Activated CD8-positive, alpha-beta T cell treated with anti-CD3 and anti-CD28 coated beads for 36 hours (primary cell): Measurements from ENCODE around the gene ITGA1. TPM values are rescaled to one million over a fixed set of nuclear protein-coding genes. Genes with fewer than 3 reads are reported as not detected.
A peak's percentile ranks its signal among the peaks of the same experiment; 100 is the strongest.
"Not testable (repeated sequence)": the region's sequence is repeated elsewhere in the genome, so short reads cannot be mapped to it uniquely, and the experiment has no call there.

ENCODE experiments used
- ATAC-seq: fragments of 200-7000 bp; cut with Tn5 transposase; one replicate; pipeline ENCODE4 v1.10.0; 2021; ENCODE audit warnings: mild to moderate bottlenecking, moderate library complexity
- CTCF ChIA-PET: fragments of 350-600 bp; sonication (Branson Sonifier 250); formaldehyde crosslinking; loops from one replicate; lab custom pipeline; 2021; ENCODE audit warnings: antibody characterized with exemption; lab: Charles Lee
- POLR2A ChIA-PET: fragments of 350-600 bp; sonication (Branson Sonifier 250); formaldehyde crosslinking; loops from one replicate; lab custom pipeline; 2021; ENCODE audit warnings: antibody characterized with exemption; lab: Charles Lee
- DNase-seq: peaks from one replicate; pipeline ENCODE4 v3.0.0-alpha.2; 2020
- H3K27ac Mint-ChIP-seq: one replicate; pipeline ENCODE4 v1.8.0; 2021; ENCODE audit warnings: mild to moderate bottlenecking, mixed read lengths
- H3K27me3 Mint-ChIP-seq: one replicate; pipeline ENCODE4 v1.8.0; 2021; ENCODE audit warnings: mixed read lengths
- H3K36me3 Mint-ChIP-seq: one replicate; pipeline ENCODE4 v1.8.0; 2021; ENCODE audit warnings: low read depth, mixed read lengths
- H3K4me1 Mint-ChIP-seq: one replicate; pipeline ENCODE4 v1.8.0; 2021; ENCODE audit warnings: low read depth, mixed read lengths
- H3K4me3 Mint-ChIP-seq: one replicate; pipeline ENCODE4 v1.8.0; 2021; ENCODE audit warnings: mild to moderate bottlenecking, moderate library complexity, mixed read lengths
- H3K9me3 Mint-ChIP-seq: one replicate; pipeline ENCODE4 v1.8.0; 2021; ENCODE audit warnings: mixed read lengths
- intact Hi-C: fragments of 100-400 bp; cut with micrococcal nuclease; formaldehyde crosslinking; loops from one replicate; pipeline ENCODE4 v1.10.0; 2022
- total RNA-seq, 2 experiments: library from RNA; stranded (reverse); gene quantifications; one replicate each; pipeline ENCODE4 v1.2.3, GENCODE V29; 2021
- TF ChIP-seq, protein P1 (sequence below): fragments of 200-600 bp; IDR thresholded peaks from one replicate; pipeline ENCODE4 v1.8.0; 2022; ENCODE audit warnings: antibody characterized with exemption, mild to moderate bottlenecking

The ITGA1 gene
- total RNA-seq, 2 experiments from 2014 or later, result 5.1 to 6.0 TPM

DNA sequence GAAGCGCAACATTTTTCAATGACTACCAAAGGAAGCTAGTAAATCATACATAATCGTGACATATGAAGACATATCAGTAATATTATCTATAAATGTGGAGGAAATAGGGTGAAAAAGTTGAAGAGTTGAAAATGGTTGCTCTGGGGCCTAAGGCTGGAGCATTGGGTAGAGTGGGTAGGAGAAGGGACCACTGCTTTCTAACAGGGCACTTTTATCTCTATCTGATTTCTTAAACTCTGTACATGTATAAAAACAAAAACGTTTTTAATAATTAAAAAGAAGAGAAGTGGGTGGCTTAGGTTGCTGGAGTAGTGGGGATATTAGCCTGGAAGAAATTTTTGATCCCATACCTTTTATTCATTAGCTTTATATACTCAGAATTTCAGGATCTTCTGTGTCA, 44.2 kb upstream of the ITGA1 start:
- TF ChIP-seq, protein P1, sequence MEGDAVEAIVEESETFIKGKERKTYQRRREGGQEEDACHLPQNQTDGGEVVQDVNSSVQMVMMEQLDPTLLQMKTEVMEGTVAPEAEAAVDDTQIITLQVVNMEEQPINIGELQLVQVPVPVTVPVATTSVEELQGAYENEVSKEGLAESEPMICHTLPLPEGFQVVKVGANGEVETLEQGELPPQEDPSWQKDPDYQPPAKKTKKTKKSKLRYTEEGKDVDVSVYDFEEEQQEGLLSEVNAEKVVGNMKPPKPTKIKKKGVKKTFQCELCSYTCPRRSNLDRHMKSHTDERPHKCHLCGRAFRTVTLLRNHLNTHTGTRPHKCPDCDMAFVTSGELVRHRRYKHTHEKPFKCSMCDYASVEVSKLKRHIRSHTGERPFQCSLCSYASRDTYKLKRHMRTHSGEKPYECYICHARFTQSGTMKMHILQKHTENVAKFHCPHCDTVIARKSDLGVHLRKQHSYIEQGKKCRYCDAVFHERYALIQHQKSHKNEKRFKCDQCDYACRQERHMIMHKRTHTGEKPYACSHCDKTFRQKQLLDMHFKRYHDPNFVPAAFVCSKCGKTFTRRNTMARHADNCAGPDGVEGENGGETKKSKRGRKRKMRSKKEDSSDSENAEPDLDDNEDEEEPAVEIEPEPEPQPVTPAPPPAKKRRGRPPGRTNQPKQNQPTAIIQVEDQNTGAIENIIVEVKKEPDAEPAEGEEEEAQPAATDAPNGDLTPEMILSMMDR, result no peak
- Mint-ChIP-seq H3K4me3 (no peak overlapping the region), H3K9me3 (no peaks in the 10 kb centered on the region), H3K4me1 (peaks cover 63% of the 10 kb centered on the region), H3K27me3 (no peaks in the 10 kb centered on the region), H3K36me3 (peaks cover 2% of the 10 kb centered on the region), H3K27ac (peak overlapping the region; percentile 83)
- ChIA-PET POLR2A (interaction anchor here (0.9 kb wide), 1 partner anchor 15 kb away, joined by 3 read pairs; no protein-coding TSS in a partner anchor), CTCF (interaction anchor here (0.7 to 0.9 kb wide), 3 partner anchors 10 to 15 kb away, joined by 3 read pairs; no protein-coding TSS in a partner anchor)
- intact Hi-C loops, result loop anchor here (5.0 kb wide), 1 partner anchor 44 kb away; the partner anchor contains the start of genes ITGA1 and PELO
- DNase-seq (no peak), ATAC-seq (peak; percentile 37)

DNA sequence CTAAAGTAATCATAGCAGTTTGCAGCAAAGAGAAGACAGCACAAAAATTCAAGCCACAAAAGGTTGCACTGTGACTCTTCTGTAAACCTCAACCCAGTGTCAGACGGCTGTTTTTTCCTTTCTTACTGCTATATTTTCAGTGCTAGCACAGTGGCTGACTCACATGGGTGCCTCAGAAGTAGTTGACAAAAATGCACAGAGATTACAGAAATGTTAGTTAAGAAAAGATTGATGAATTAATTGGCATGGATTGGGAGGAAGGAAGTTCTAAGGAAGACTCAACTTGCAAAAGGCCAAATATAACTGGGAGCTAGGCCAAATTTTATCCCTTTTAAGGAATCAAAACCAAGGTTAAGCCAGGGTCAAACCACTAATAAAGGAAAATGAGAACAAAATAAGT, 43.7 kb upstream of the ITGA1 start:
- DNase-seq (peak; percentile 76), ATAC-seq (peak; percentile 88)
- peaks cover 2% of the 10 kb centered on the region for H3K36me3 Mint-ChIP-seq
- no peak overlapping the region for H3K4me3 Mint-ChIP-seq
- H3K27ac Mint-ChIP-seq, result peak overlapping the region; percentile 83
- H3K4me1 Mint-ChIP-seq, result peaks cover 65% of the 10 kb centered on the region
- H3K27me3 Mint-ChIP-seq, result no peaks in the 10 kb centered on the region
- intact Hi-C loops, result loop anchor here (5.0 kb wide), 1 partner anchor 43 kb away; the partner anchor contains the start of genes ITGA1 and PELO
- no peaks in the 10 kb centered on the region for H3K9me3 Mint-ChIP-seq
- ChIA-PET CTCF (interaction anchor here (0.7 to 0.9 kb wide), 2 partner anchors 10 to 14 kb away, joined by 3 read pairs; no protein-coding TSS in a partner anchor), POLR2A (no interaction called here)
- TF ChIP-seq, protein P1, result no peak

DNA sequence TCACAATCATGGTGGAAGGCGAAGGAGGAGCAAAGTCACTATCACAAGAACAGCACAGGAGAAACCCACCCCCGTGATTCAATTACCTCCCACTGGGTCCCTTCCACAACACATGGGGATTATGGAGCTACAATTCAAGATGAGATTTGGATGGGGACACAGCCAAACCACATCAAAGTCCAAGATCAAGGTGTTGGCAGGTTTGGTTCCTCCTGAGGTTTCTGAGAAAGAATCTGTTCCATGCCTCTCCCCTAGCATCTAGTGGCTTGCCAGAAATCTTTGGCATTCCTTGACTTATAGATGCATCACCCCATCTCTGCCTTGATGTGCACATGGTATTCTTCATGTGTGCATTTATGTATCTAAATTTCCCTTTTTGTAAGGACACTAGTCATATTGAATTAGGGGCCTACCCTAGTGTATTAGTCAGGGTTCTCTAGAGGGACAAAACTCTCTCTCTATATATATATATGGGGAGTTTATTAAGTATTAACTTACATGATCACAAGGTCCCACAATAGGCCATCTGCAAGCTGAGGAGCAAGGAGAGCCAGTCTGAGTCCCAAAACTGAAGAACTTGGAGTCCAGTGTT, 42.8 kb upstream of the ITGA1 start:
- ATAC-seq, result peak; percentile 26
- H3K36me3 Mint-ChIP-seq, CTCF ChIA-PET, H3K4me3 Mint-ChIP-seq, H3K9me3 Mint-ChIP-seq, DNase-seq, H3K27me3 Mint-ChIP-seq: not testable (repeated sequence)
- peak overlapping the region; percentile 39 for H3K27ac Mint-ChIP-seq
- intact Hi-C loops, result loop anchor here (5.0 kb wide), 1 partner anchor 42 kb away; the partner anchor contains the start of genes ITGA1 and PELO
- POLR2A ChIA-PET, result interaction anchor here (1.5 kb wide), 1 partner anchor 19 kb away, joined by 4 read pairs; no protein-coding TSS in a partner anchor
- H3K4me1 Mint-ChIP-seq, result peaks cover 62% of the 10 kb centered on the region

DNA sequence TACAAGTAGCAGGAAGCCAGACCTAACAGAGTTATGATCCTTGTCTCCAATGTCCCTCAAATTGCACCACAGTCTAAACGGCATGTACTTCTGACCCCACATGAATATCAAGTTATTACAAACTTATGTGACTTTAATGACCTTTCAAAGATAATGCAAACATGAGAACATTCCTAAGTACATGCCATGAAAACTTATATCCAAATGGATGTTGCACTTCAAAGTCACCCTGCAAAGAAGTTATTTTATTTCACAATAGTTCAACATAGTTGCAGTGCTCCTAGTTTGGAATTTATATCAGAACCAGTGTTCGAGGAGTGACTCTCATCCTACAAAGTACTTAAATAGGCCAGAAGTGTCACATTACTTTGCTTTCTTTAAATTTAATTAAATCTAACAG, 41.2 kb upstream of the ITGA1 start:
- Mint-ChIP-seq H3K36me3 (peaks cover 2% of the 10 kb centered on the region), H3K27me3 (no peaks in the 10 kb centered on the region), H3K9me3 (no peaks in the 10 kb centered on the region), H3K27ac (no peak overlapping the region), H3K4me1 (peaks cover 59% of the 10 kb centered on the region), H3K4me3 (no peak overlapping the region)
- POLR2A ChIA-PET, result interaction anchor here (1.5 kb wide), 1 partner anchor 21 kb away, joined by 4 read pairs; no protein-coding TSS in a partner anchor
- CTCF ChIA-PET, result interaction anchor here (1.2 kb wide), 1 partner anchor 52 kb away, joined by 4 read pairs; no protein-coding TSS in a partner anchor
- DNase-seq (no peak), ATAC-seq (no peak)
- TF ChIP-seq, protein P1, result no peak
- intact Hi-C loops, result no loop called here

DNA sequence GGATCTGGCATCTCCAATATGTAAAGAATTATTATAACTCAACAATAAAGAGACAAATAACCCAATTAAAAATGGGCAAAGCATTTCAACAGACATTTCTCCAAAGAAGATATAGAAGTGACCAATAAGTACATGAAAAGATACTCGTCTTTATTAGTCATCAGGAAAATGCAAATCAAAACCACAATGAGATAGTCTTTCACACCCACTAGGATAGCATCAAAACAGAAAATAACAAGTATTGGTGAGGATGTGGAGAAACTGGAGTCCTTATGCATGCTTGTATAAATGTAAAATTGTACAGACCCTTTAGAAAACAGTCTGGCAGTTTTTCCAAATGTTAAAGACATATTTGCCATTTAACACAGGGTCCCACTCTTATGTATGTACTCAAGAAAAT, 39.1 kb upstream of the ITGA1 start:
- peak overlapping the region; percentile 31 for H3K27ac Mint-ChIP-seq
- no peak overlapping the region for H3K4me3 Mint-ChIP-seq
- H3K9me3 Mint-ChIP-seq, result no peaks in the 10 kb centered on the region
- ChIA-PET CTCF (no interaction called here), POLR2A (no interaction called here)
- H3K36me3 Mint-ChIP-seq, result peaks cover 2% of the 10 kb centered on the region
- DNase-seq (no peak), ATAC-seq (peak; percentile 47)
- intact Hi-C loops, result loop anchor here (2.0 kb wide), 1 partner anchor 24 kb away; no protein-coding TSS in a partner anchor
- no peaks in the 10 kb centered on the region for H3K27me3 Mint-ChIP-seq
- TF ChIP-seq, protein P1, result no peak
- peaks cover 44% of the 10 kb centered on the region for H3K4me1 Mint-ChIP-seq
